OCI-LY7 (cell line): ENCODE results near the gene ST6GAL1.

Experiments
- EZH2phosphoT487 ChIP-seq: fragments of 200-600 bp; sonication (generic); IDR thresholded peaks from 2 replicates; pipeline ENCODE4 v1.6.1; 2018; ENCODE audit warnings: low read depth, borderline replicate concordance, mild to moderate bottlenecking, mixed run types, antibody characterized with exemption, low read length, moderate library complexity, mixed read lengths
- TF ChIP-seq, protein P1 (sequence below): fragments of 200-600 bp; sonication (generic); conservative IDR thresholded peaks from 2 replicates; pipeline ENCODE4 v1.5.1; 2014; ENCODE audit warnings: mild to moderate bottlenecking, antibody characterized with exemption, low read length, moderate library complexity, mixed read lengths

DNA sequence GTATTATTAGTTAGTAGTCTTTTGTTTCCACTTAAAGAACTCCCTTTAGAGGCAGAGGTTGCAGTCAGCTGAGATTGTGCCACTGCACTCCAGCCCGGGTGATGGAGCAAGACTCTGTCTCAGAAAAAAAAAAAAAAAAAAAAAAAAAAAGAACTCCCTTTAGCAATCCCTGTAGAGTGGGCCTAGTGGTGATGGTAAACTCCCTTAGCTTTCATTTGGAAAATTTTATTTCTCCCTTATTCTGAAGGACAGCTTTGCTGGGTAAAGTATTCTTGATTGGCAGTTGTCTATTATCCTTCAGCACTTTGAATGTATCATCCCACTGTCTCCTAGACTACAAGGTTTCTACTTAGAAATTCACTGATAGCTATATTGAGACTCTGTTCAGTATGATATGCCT, 163.0 kb downstream of the ST6GAL1 start:
- TF ChIP-seq, protein P1, sequence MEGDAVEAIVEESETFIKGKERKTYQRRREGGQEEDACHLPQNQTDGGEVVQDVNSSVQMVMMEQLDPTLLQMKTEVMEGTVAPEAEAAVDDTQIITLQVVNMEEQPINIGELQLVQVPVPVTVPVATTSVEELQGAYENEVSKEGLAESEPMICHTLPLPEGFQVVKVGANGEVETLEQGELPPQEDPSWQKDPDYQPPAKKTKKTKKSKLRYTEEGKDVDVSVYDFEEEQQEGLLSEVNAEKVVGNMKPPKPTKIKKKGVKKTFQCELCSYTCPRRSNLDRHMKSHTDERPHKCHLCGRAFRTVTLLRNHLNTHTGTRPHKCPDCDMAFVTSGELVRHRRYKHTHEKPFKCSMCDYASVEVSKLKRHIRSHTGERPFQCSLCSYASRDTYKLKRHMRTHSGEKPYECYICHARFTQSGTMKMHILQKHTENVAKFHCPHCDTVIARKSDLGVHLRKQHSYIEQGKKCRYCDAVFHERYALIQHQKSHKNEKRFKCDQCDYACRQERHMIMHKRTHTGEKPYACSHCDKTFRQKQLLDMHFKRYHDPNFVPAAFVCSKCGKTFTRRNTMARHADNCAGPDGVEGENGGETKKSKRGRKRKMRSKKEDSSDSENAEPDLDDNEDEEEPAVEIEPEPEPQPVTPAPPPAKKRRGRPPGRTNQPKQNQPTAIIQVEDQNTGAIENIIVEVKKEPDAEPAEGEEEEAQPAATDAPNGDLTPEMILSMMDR, result no peak
- TF ChIP-seq EZH2phosphoT487, result no peak
